Body of pancreas (tissue), 4 donors: Measurements from ENCODE around the gene FAM222A.

Source experiments
- CTCF ChIP-seq, 7 experiments: fragments of 450-650 bp in 4 of 7; fragments of 200-600 bp in 3 of 7; sonication (generic) in 3 of 7; IDR thresholded peaks; one replicate each; pipeline ENCODE4 v1.5.1; 2016 to 2019; ENCODE audit warnings: antibody characterized with exemption in 7 of 7
- POLR2A ChIP-seq, 3 donors: fragments of 450-650 bp; IDR thresholded peaks; one replicate each; pipeline ENCODE4 v1.6.1; 2016; ENCODE audit warnings: antibody characterized with exemption in 3 of 3, mild to moderate bottlenecking in 2 of 3

DNA sequence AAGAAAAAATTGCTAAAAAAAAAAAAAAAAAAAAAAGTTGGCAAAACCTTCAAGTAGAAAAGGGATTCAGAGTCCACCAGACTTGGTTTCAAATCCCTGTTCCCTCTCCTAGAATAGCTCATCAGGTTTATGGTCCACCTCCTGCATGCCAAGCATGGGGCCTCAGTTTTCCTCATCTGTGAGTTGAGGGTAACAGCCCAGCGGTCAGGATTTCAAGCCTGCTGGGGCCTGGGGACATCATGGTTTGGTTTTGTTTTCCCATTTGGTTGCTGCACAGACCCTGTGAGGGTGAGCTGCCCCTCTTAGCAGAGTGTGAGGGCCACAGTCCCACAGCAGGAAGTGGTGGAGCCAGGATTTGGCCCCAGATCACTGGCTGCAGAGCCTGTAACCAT is 12.5 kb downstream of the FAM222A start:
- TF ChIP-seq CTCF (IDR thresholded peaks at IDR 0.05) (no peak), POLR2A (IDR thresholded peaks at IDR 0.05) (no peak)
